K562 (cell line): ENCODE data around the gene ASIP. TPM values are rescaled to one million over a fixed set of nuclear protein-coding genes. Genes with fewer than 3 reads are reported as not detected.
"Not testable (repeated sequence)": the region's sequence is repeated elsewhere in the genome, so short reads cannot be mapped to it uniquely, and the experiment has no call there.

Experiments used
- ATAC-seq: fragments of 200-7000 bp; cut with Tn5 transposase; 3 replicates; pipeline ENCODE4 v1.9.1; 2020; ENCODE audit warnings: moderate library complexity
- BruUV-seq: library from RNA; stranded (reverse); fragments of 400-500 nt; replicated peaks from 2 replicates; lab custom pipeline; 2021; lab: Mats Ljungman, UMichigan
- CTCF ChIA-PET: fragments of 300-600 bp; formaldehyde crosslinking; extraction: SDS; loops from one replicate; lab custom pipeline; 2021; ENCODE audit warnings: low intra/inter-chr PET ratio; lab: Yijun Ruan, JAX
- POLR2A ChIA-PET: fragments of 300-600, 350-650 bp; sonication (Branson Sonifier 250); formaldehyde crosslinking; extraction: SDS; loops from one replicate; lab custom pipeline; 2021; ENCODE audit warnings: antibody characterized with exemption, inconsistent platforms; lab: Yijun Ruan, JAX
- DNase-seq, 4 experiments: peaks; one replicate each; pipeline versions ENCODE4 v3.0.0 to v3.0.0-alpha.2; 2011 to 2018; ENCODE audit warnings: low spot score in 3 of 4, mixed read lengths in 3 of 4; ENCODE audit errors: extremely low read depth in 1 of 4
- FAIRE-seq: peaks from 2 replicates; lab custom pipeline; 2011; peaks lifted over from hg19 to GRCh38; lab: Jason Lieb, UNC
- H2AFZ ChIP-seq: 2 replicates; pipeline ENCODE4 v1.6.0; 2011; ENCODE audit warnings: low read depth, low read length, control low read depth, inconsistent platforms
- H3K27ac ChIP-seq: fragments of 200-600 bp; 3 replicates; pipeline ENCODE4 v1.8.0; 2011; ENCODE audit warnings: low read depth, mild to moderate bottlenecking, control low read depth, inconsistent platforms, low read length, moderate library complexity, mixed read lengths; ENCODE audit errors: extremely low read depth
- H3K27me3 ChIP-seq, 2 experiments: fragments of 300-600 bp in 1 of 2; 2 replicates in 1 of 2; 3 replicates in 1 of 2; pipeline versions ENCODE4 v1.6.0 to v1.8.0; 2011; ENCODE audit warnings: inconsistent platforms in 2 of 2, low read length in 2 of 2, mild to moderate bottlenecking in 1 of 2, mixed read lengths in 1 of 2, moderate library complexity in 1 of 2; ENCODE audit not compliant: control insufficient read depth in 2 of 2, insufficient read depth in 2 of 2
- H3K36me3 ChIP-seq: fragments of 300-600 bp; 3 replicates; pipeline ENCODE4 v1.8.0; 2011; ENCODE audit warnings: mild to moderate bottlenecking, low read length, inconsistent platforms; ENCODE audit not compliant: control insufficient read depth, insufficient read depth
- H3K4me1 ChIP-seq, 2 experiments: fragments of 200-600 bp in 1 of 2; replicated peaks in 1 of 2; 2 replicates in 1 of 2; 3 replicates in 1 of 2; pipeline versions ENCODE4 v1.5.1 to v1.8.0; 2011; ENCODE audit warnings: inconsistent platforms in 2 of 2, low read length in 2 of 2, mild to moderate bottlenecking in 1 of 2, mixed read lengths in 1 of 2, moderate library complexity in 1 of 2; ENCODE audit not compliant: control insufficient read depth in 2 of 2, insufficient read depth in 2 of 2
- H3K4me2 ChIP-seq: 2 replicates; pipeline ENCODE4 v1.6.1; 2011; ENCODE audit warnings: low read length, control low read depth, inconsistent platforms, mixed read lengths; ENCODE audit not compliant: insufficient read depth
- H3K4me3 ChIP-seq: fragments of 200-600 bp; sonication (generic), shearing (Covaris generic); 2 replicates; pipeline ENCODE4 v1.5.1; 2016; ENCODE audit warnings: control low read depth, inconsistent platforms
- H3K79me2 ChIP-seq: fragments of 200-600 bp; 3 replicates; pipeline ENCODE4 v1.8.0; 2011; ENCODE audit warnings: low read length, inconsistent platforms; ENCODE audit not compliant: control insufficient read depth, insufficient read depth
- H3K9ac ChIP-seq, 2 experiments: 2 replicates each; pipeline versions ENCODE4 v1.6.0 to v1.6.1; 2011; ENCODE audit warnings: low read depth in 2 of 2, low read length in 2 of 2, control low read depth in 1 of 2, inconsistent platforms in 1 of 2, mild to moderate bottlenecking in 1 of 2, mixed read lengths in 1 of 2; ENCODE audit not compliant: insufficient read depth in 1 of 2
- H3K9me1 ChIP-seq: one replicate; pipeline ENCODE4 v1.6.0; 2011; ENCODE audit warnings: inconsistent platforms, mild to moderate bottlenecking, low read length, moderate library complexity; ENCODE audit not compliant: control insufficient read depth, insufficient read depth
- H3K9me3 ChIP-seq: replicated peaks from 2 replicates; pipeline ENCODE4 v1.5.1; 2011; ENCODE audit warnings: low read depth, low read length, inconsistent platforms; ENCODE audit not compliant: control insufficient read depth, insufficient read depth
- H4K20me1 ChIP-seq: replicated peaks from 2 replicates; pipeline ENCODE4 v1.6.1; 2011; ENCODE audit warnings: low read length, inconsistent platforms, mixed read lengths; ENCODE audit not compliant: control insufficient read depth, insufficient read depth
- EP400 ChIP-seq: fragments of 450-650 bp; IDR thresholded peaks from 2 replicates; pipeline ENCODE4 v1.6.1; 2017; ENCODE audit warnings: antibody characterized with exemption, mild to moderate bottlenecking, moderate library complexity
- RBM25 ChIP-seq: fragments of 200-400 bp; formaldehyde crosslinking; IDR thresholded peaks from 2 replicates; pipeline ENCODE4 v1.6.1; 2018; ENCODE audit warnings: low read length, low read depth, moderate library complexity; ENCODE audit not compliant: severe bottlenecking
- WGBS: fragments of 100-300 bp; shearing (Covaris generic); methylation state at CpG from one replicate; pipeline ENCODE4 v1.1.6; 2016; ENCODE audit warnings: low coverage, mixed read lengths; ENCODE audit not compliant: insufficient coverage; ENCODE audit errors: missing lambda C conversion rate; 5-methylcytosine and 5-hydroxymethylcytosine counted together
- in situ Hi-C: fragments of 300-500 bp; cut with MboI; formaldehyde crosslinking; loops from 4 replicates; pipeline ENCODE4 v1.15.0; 2018; ENCODE audit warnings: inconsistent platforms, mixed read lengths
- intact Hi-C: fragments of 100-400 bp; cut with micrococcal nuclease; formaldehyde crosslinking; loops from 2 replicates; pipeline ENCODE4 v1.14.2; 2022
- polyA plus RNA-seq, 8 experiments: library from polyadenylated mRNA; depleted of rRNA in 4 of 8; stranded (reverse) in 5 of 8; unstranded in 3 of 8; fragments of >200 nt; fragmentation: Nextera tagmentation in 2 of 8; fragmentation: Illumina TruSeq in 1 of 8; extraction: Ambion mirVana in 2 of 8; extraction: Trizol in 1 of 8; gene quantifications; 2 replicates each; pipeline versions ENCODE4 v1.2.1 to v1.2.3, GENCODE V29; 2011 to 2014; ENCODE audit warnings: inconsistent platforms in 1 of 8, missing spikeins in 1 of 8
- total RNA-seq, 7 experiments: library from RNA; depleted of rRNA in 6 of 7; stranded (reverse); fragments of >200 nt in 6 of 7; fragmentation: Illumina TruSeq in 2 of 7; extraction: Trizol in 2 of 7; gene quantifications; 2 replicates each; pipeline versions ENCODE4 v1.2.1 to v1.2.3, GENCODE V29; 2011 to 2021; ENCODE audit warnings: low replicate concordance in 1 of 7

ASIP gene
- total and polyA plus RNA-seq, 9 of the 15 experiments (the other 6 are each of a cell fraction or from before 2014, with no cell fraction given), result not detected

DNA sequence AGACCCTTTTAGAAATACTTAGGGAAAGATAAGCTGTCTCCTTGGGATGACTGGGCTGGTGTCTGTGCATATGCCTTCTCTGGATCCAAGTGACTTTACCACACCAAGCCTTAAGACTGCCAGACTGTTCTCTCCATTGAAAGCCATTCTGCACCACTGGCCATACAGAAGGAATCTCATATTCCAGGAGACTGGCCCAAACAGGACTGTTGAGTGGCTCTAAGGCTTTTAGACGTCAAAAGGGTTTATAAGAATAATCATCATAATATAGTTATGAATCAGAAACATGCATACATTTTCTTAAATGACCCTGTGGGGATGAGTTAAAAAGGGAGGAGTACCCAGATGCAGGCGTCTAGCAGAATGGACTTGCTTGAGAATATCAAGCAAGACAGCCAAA, 17.0 kb upstream of the ASIP start:
- WGBS, result 17% methylated on average over 1 of the region's 2 CpGs
- ATAC-seq, FAIRE-seq, H3K9ac ChIP-seq, H3K9me1 ChIP-seq, H3K4me1 ChIP-seq, H2AFZ ChIP-seq, CTCF ChIA-PET, H3K9me3 ChIP-seq, H3K4me2 ChIP-seq, H3K36me3 ChIP-seq, POLR2A ChIA-PET, DNase-seq, in situ Hi-C loops, H3K79me2 ChIP-seq, H3K27ac ChIP-seq, H3K4me3 ChIP-seq, H4K20me1 ChIP-seq, H3K27me3 ChIP-seq, BruUV-seq, intact Hi-C loops: not testable (repeated sequence)

DNA sequence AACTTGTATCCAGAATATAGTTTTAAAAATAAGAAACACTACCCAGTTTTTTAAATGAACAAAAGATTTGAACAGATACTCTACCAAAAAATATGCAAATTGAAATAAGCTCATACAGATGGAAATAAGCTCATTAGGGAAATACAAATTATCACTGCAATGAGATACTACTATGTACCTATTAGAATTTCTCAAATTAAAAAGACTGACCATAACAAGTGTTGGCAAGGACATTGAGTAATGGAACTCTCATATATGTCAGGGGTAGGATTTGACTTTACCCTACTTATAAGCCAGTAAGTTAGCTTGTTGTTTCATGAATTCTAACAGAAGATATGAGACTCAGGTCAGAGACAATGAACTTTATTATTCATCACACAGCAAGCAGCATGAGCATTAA, 9.6 kb upstream of the ASIP start:
- ATAC-seq (no peak), FAIRE-seq (no peak), DNase-seq (no peak)
- BruUV-seq, result no TSS peak
- Histone ChIP-seq H3K79me2 (no peaks in the 10 kb centered on the region), H3K27me3 (peaks cover 0 to 6% of the 10 kb centered on the region in 2 experiments; a peak in 3 of 5 replicates), H3K36me3 (no peaks in the 10 kb centered on the region), H3K9me3 (no peaks in the 10 kb centered on the region), H3K4me3 (no peak overlapping the region), H3K9ac (no peak overlapping the region)
- intact Hi-C loops, result no loop called here
- in situ Hi-C loops, result no loop called here
- CTCF ChIA-PET, result no interaction called here
- POLR2A ChIA-PET, result interaction anchor here (0.5 to 0.8 kb wide), 2 partner anchors 9 to 32 kb away, joined by 3 read pairs; partner anchors contain the start of gene ASIP
- no peak for TF ChIP-seq EP400
- TF ChIP-seq RBM25, result peak; percentile 10
- TF ChIP-seq, all 486 proteins: peak for 1
- no peaks in the 10 kb centered on the region for H3K9me1 ChIP-seq
- H4K20me1 ChIP-seq, result no peaks in the 10 kb centered on the region
- no peak overlapping the region for H3K27ac ChIP-seq
- H3K4me2 ChIP-seq, result no peak overlapping the region
- no peaks in the 10 kb centered on the region for H3K4me1 ChIP-seq
- H2AFZ ChIP-seq, result no peak overlapping the region
